Measurements from ENCODE around the gene NTNG1.

The NTNG1 gene

GRCh38 chr1:107363154-107363553, 222.3 kb downstream of the NTNG1 start:
- DNase-seq (ENCODE audit: low read depth) = no peak
- no peak for TF ChIP-seq CTCF (conservative IDR thresholded peaks at IDR 0.05; ENCODE audit: low read depth, low read length)
- H3K4me3 ChIP-seq (ENCODE audit: low read length) = no peak overlapping the region

GRCh38 chr1:107365527-107366240, 224.8 kb downstream of the NTNG1 start:
- TF ChIP-seq CTCF (conservative IDR thresholded peaks at IDR 0.05; ENCODE audit: low read depth, low read length) = no peak
- DNase-seq (ENCODE audit: low read depth) = no peak
- no peak overlapping the region for H3K4me3 ChIP-seq (ENCODE audit: low read length)

- no peak for TF ChIP-seq CTCF (conservative IDR thresholded peaks at IDR 0.05; ENCODE audit: low read depth, low read length)
- DNase-seq (ENCODE audit: low read depth) = no peak
- H3K4me3 ChIP-seq (ENCODE audit: low read length) = no peak overlapping the region
Observed at GRCh38 chr1:107378426-107378825, 237.6 kb downstream of the NTNG1 start.

- DNase-seq (ENCODE audit: low read depth) = peak; percentile 46
- TF ChIP-seq CTCF (conservative IDR thresholded peaks at IDR 0.05; ENCODE audit: low read depth, low read length) = no peak
- H3K4me3 ChIP-seq (ENCODE audit: low read length) = no peak overlapping the region
Observed at GRCh38 chr1:107378866-107379265, 238.0 kb downstream of the NTNG1 start.

GRCh38 chr1:107379826-107380225, 239.0 kb downstream of the NTNG1 start:
- no peak for TF ChIP-seq CTCF (conservative IDR thresholded peaks at IDR 0.05; ENCODE audit: low read depth, low read length)
- no peak for DNase-seq (ENCODE audit: low read depth)

GRCh38 chr1:107389410-107390396, 248.9 kb downstream of the NTNG1 start:
- DNase-seq (ENCODE audit: low read depth) = no peak
- no peak for TF ChIP-seq CTCF (conservative IDR thresholded peaks at IDR 0.05; ENCODE audit: low read depth, low read length)

More at GRCh38 chr1:107379826-107380225, 239.0 kb downstream of the NTNG1 start:
- no peak overlapping the region for H3K4me3 ChIP-seq (ENCODE audit: low read length)

More at GRCh38 chr1:107389410-107390396, 248.9 kb downstream of the NTNG1 start:
- no peak overlapping the region for H3K4me3 ChIP-seq (ENCODE audit: low read length)

All from retinal pigment epithelial cell (primary cell).